Measurements from ENCODE around the gene MLLT3.

The MLLT3 gene

DNA sequence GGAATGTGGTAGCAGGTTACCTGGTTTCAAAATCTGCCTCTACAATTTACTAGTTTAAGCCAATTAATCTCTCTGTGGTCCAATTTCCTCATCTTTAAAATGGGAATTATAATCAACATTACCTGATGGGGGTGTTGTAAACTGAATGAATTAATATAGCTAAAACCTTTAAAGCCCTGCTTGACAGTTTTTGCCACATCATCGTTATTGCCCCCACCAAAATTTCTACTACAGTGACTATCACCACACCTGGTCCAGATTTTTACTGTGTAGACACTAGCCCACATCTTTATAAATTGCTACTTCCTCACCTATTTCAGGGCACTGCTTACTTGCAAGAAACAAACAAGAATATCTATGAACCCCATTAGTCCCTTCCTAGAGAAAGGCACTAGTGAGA lies 65.0 kb downstream of the MLLT3 start:
- DNase-seq (ENCODE audit: low read depth) = no peak

DNA sequence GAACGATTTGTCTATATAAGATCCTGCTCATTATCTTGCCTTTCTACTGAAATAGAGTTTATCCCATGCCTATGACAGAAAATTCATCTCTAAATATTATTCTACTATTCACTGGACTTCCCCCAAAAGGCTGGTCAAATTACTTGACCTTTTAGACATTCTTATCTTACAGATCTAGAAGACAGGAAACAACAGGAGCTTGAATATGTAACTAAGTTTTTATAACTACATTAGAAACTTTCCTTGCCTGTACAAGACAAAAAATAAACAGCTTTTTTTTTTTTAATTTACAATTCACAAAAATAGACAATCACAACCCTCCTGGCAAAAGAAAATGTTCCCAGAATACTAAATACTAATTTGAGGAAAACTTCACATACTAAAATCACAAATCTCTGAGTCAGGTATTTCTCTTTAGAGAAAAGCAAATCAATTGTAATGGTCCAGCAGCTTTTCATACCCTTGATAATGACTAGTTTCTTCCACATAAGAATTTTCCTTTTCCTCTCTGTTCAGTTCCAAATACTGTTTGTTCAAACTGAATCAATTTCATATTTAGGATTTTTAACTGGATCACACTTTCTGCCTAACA lies 68.6 kb downstream of the MLLT3 start:
- no peak for DNase-seq (ENCODE audit: low read depth)

DNA sequence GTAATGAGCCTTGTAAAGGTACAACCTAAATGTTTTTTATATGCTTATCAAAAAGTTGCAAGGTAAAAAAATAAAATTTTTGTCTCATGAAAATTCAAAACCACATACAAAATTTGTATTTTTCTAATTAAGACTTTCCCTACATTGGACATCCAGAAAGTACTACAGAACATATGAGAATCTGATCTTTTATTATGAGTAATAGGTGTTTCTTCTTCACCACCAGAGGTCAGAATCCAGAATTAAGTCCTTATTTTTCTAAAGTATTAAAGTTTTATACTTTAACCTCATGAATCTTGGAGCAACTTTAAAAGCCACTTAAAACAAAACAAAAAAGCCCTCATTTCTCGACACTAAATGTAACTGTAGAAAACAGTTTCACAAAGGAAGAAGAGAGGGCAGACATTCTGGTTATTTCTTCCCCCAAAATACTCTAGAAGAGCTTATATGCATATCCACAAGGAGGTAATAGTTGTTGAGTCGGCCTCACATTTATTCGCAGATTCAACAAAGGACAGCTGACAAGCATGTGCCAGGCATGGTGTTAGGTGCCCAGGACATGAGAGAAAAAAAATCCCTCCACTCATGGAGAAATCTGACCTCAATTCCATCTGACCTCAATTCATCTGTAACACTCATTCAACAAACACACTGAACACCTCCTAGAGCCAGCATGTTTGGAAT lies 69.3 kb downstream of the MLLT3 start:
- DNase-seq (ENCODE audit: low read depth) = no peak

DNA sequence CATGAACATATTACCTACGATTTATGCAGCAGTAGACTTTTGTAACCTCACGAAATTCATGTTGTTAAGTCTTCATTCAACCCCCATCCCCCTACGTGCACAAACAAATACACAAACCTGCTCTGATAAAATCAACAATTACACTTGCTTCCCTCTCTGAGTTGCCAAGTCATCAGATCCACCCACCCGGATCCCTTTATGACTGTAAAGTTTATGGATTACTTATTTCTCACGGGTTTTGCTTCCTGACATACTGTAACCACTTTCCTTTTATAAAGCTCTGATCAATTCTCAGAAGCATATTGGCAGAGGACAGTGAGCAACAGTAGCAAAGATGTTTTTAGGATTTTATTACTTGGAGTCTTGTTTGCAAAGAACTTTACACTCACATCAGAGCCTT lies 70.5 kb downstream of the MLLT3 start:
- DNase-seq (ENCODE audit: low read depth) = no peak

DNA sequence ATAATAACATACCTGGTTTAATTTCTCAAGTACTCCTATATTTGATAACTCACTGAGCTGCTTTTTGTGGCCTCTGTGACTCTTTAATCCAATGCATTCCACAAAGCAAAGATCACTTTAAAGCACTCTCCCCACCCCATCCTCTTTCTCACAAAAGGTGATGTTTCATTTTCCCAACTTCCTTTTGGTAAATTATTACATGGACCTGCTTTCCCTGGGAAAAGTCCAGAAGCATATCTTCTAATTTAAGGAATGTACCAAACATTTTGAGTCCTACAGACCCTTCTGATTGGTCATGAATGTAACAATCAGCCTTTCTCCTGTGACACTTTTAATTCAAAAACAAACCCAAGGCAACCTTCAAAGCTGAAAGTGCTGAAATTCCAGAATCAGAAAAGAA lies 71.1 kb downstream of the MLLT3 start:
- DNase-seq (ENCODE audit: low read depth) = no peak

DNA sequence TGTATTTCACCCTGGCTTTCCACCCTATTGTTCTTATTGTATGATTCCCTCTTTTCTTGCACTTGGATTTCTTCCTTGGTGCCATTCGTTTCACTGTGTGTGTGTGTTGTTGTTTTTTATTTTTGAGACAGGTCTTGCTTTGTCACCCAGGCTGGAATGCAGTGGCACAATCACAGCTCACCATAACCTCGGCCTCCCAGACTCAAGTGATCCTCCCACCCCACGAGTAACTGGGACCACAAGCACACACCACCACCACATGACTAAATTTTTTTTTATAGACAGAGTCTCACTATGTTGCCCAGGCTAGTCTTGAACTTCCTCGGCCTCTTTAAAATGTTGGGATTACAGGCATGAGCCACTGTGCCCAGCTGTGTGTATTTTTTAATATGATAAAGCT lies 72.0 kb downstream of the MLLT3 start:
- DNase-seq (ENCODE audit: low read depth) = no peak

DNA sequence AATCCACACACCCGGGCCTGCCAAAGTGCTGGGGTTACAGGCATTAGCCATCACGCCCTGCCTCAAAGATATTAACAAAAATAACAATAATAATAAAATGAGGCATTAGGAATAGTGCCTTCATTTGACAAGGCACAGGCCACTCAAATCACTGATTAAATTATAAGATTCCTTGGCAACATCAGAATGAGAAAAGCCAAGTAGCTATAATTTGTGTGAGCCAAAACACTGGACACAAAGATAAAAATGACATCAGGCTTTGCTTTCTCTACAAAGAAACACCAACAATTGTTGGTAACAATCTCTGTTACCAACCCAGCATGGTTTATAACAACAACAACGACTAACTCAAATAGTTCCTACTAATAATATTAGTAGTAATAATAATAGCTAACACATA lies 73.2 kb downstream of the MLLT3 start:
- DNase-seq (ENCODE audit: low read depth) = no peak

DNA sequence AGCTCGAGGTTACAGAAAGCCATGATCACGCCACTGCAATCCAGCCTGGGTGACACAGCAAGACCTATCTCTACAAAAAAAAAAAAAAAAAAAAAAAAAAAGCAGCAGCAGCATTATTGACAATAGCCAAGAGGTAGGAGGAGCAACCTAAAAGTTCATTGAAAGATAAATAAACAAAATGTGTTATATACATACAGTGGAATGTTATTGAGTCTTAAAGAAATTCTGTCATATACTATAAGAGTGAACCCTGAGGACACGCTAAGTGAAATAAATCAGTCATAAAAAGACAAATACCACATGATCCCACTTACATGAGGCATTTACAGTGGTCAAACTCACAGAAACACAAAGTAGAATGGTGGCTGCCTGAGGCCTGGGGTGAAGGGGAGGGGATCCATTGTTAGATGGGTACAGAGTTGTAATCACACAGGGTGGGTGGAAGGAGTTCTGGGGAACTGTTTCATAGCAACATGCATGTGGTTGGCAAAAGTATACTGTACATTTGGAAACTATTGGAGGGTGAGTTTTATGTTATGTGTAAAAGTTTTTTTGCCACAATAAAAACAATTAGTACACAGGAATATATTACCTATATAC lies 77.2 kb downstream of the MLLT3 start:
- DNase-seq (ENCODE audit: low read depth) = no peak

DNA sequence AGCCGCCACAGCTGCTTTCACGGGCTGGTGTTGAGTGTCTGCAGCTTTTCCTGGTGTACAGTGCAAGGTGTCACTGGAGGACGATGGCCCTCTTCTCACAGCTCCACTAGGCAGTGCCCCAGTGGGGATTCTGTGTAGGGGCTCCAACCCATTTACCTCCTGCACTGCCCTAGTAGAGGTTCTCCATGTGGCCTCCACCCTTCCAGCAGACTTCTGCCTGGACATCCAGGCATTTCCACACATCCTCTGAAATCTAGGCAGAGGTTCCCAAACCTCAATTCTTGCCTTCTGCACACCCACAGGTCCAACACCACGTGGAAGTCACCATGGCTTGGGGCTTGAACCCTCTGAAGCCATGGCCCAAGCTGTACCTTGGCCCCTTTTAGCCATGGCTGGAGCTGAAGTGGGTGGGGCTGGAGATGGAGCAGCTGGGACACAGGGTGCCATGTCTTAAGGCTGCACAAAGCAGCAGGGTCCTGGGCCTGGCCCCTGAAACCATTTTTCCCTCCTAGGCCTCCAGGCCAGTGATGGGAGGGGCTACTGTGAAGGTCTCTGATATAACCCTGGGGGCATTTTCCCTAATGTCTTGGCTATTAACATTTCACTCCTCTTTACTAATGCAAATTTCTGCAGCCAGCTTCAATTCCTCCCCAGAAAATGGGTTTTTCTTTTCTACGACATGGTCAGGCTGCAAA lies 82.0 kb downstream of the MLLT3 start:
- DNase-seq (ENCODE audit: low read depth) = no peak

DNA sequence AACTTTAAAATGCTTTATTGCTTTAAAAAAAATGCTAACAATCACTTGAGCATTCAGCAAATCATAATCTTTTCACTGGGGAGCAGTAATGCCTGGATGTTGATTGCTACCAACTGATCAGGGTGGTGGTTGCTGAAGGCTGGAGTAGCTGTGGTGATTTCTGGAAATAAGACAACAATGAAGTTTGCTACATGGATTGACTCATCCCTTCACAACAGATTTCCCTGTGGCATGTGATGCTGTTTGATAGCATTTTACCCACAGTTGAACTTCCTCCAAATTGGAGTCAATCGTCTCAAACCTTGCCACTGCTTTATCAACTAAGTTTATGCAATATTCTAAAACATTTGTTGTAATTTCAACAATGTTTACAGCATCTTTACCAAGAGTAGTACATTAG lies 83.3 kb downstream of the MLLT3 start:
- DNase-seq (ENCODE audit: low read depth) = no peak

DNA sequence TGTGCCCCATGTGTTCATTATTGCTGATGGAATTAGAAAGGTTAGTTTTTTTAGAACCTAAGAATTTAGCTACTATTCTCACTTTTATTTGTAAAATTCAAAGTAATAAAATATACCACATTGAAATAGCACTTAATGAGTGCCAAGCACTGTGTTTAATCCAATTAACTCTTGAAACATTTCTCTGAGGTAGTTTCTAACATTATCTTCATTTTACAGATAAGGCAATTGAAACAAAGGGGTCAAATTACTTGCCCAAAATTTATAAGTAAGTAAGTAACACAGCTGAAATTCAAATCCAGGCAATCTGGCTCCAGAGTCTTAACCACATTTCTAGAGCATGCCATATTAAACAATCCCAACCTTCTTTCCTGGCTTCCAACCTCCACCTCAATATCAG lies 84.2 kb downstream of the MLLT3 start:
- DNase-seq (ENCODE audit: low read depth) = no peak

DNA sequence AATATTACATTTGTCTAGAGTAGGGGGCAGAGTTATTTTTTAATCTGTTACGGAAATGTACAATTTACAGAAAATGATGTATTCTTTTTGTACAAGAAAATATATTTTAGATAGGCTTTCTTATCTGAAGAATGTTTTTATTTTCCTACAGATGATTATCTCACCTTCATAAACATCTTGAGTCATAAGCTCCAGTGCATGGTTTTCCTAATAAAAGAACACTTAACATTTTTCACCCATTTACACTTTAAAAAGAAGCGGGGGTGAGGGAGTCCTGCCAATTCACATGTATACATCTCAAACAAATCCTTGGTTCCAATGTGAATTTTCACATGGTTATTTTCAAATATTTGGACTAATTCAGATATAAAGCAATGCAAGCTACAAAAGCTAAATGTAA lies 85.0 kb downstream of the MLLT3 start:
- DNase-seq (ENCODE audit: low read depth) = no peak

DNA sequence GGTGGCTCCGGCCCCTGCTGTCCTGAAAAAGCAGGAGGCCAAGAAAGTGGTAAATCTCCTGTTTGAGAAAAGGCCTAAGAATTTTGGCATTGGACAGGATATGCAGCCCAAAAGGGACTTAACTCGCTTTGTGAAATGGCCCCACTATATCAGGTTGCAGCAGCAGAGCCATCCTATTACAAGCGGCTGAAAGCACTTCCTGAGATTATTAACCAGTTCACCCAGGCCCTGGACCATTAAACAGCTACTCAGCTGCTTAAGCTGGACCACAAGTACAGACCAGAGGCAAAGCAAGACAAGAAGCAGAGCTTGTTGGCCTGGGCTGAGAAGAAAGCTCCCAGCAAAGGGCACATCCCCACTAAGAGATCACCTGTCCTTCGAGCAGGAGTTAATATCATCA lies 89.7 kb downstream of the MLLT3 start:
- no peak for DNase-seq (ENCODE audit: low read depth)

DNA sequence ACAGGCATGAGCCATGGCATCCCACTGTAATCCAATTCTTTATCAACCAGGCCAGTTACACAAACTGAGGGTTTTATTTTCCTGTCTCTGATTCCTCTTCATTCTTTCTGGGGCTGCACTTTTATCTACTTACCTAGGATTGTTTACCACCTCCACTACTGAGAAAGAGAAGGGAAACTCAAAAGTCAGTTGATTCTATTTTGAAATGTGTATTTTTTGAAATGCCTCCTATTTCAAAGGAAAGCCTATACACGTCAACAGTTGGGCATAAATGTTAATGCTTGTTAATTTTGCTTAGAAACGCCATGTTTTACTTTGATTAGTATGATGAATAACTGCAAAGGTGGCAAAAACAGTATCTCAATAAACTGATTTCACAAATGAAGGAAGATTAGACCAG lies 92.5 kb downstream of the MLLT3 start:
- no peak for DNase-seq (ENCODE audit: low read depth)

DNA sequence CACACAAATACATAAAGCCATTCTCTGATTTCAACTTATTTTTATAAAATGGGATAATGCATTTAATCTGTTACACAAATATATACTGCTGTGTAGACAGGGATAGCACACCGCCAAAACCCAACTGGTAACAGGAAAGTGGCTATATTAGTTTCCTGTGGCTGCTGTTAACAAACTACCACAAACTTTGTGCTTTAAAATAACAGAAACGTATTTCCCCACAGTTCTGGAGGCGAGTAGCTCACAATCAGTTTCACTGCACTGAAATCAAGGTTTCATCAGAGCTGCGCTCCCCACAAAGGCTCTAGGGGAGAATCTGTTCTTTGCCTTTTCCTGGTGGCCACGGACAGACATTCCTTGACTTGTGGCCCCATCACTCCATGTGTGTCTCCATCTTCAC lies 94.0 kb downstream of the MLLT3 start:
- no peak for DNase-seq (ENCODE audit: low read depth)

DNA sequence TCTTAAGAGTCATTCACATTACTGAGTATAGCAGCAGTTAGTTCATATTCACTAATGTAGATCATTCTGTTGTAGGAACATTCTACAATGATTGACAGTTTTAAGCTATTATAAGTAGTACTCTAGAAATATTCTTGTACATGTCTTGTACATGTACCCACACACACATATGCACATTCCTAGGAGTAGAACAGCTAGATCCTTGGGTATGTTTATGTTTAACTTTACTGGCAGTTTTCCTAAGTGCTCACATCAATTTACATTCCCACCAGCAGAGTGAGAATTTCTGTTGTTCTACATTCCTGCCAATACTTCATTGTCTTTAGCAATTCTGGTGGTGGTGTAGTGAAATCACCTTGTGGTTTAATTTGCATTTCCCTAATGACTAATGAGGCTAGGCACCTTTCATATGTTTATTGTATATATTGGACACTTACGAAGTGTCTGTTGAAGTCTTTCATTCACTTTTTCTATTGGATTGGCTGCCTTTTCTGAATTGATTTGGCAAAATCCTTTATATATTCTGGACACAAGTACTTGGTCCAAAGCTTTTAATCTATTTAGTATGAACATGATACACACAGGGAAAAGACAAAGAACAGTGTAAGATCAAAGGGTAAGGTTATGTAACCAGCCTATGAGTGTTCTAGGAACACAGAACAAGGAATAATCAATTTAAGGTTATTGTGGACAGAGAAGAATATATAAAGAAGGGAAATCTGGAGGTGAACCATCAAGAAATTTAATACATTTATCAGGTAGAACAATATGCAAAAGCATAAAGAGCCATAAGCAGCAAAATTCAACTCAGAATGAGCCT lies 95.6 kb downstream of the MLLT3 start:
- no peak for DNase-seq (ENCODE audit: low read depth)

DNA sequence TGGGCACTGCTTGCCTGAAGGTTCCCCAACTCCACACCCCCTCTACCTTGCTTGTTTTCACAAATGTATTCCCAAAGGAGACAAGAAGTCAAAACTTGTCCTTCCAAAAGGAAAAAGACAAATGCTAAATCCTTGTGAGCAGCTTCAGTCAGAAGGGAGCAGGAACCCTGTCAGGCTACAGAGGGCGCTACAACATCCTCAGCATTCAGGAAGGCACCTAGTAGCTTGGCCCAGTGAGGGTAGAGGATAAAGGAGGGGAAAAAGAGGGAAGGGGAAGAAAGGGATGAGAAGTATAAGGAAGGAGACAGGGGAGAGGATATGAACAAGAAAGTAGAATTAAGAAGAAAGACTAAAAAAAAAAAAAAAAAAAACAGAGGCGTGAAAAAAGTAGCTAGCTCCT lies 97.5 kb downstream of the MLLT3 start:
- no peak for DNase-seq (ENCODE audit: low read depth)

DNA sequence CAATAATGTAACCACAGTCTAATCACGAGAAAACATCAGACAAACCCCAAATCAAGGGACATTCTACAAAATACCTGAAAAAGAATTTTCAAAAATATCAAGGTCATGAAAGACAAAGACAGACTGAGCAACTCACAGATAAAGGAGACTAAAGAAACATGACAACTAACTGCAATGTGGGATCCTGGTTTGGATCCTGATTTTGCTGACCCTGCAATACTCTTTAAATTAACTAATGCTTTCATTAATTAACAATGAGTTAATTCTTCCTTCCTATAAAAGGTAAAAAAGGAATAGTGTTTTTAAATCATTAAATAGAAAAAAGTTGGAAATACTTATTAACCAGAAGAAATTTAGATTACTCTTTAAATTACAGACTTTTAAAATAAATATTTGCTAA lies 103.6 kb downstream of the MLLT3 start:
- DNase-seq (ENCODE audit: low read depth) = no peak

DNA sequence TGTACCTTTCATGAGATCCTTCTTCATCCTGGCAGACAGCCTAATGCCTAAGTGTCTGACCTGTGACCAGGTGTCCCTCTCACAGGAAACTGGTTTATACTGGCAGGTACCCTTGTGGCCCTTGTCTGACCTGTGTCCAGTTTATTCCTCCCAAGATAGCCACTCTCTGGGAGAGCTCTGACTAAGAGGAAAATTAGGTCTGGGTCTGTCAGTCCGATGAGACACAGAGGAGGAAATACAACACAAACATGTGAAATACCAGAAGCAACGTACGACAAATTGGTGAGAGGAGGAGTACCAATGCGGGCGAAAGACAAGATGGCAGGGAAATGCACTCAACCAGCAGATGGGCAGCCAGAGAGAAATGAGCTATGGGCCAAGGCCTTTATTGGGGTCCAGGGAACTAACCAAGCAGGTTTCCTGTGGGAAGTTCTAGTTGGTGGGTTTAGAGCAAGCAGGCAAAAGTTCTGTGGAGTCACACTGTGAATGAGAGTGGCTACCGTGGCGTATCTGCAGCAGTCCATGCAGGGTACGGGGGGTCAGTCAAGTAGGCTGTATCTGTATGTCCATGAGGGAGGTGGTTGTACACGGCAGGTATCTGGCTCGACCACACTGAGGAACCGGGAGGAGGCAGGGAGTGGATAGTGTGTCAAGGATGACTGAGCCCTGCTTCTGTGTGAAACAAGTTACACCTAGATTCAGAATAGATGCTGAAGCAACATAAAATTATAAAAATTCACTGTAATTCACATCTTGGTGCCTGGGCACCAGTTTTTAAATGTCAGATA lies 109.0 kb downstream of the MLLT3 start:
- no peak for DNase-seq (ENCODE audit: low read depth)

DNA sequence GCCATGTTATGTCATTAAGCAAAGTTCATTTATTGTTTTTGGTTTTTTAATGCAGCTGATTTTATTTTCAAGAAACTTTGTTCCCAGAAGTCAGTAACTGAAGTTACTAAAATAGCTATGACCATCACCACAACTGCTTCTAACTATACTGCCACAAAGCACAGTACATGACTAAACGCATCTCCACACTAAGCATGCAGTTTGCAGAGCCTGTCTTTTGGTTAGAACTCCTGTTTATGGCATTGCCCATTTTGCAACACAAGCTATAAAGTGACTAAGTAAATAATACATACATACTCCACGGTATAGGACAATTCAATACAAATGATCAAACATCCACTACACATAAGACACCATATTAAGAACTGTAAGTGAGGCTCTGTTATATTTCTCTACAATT lies 109.7 kb downstream of the MLLT3 start:
- no peak for DNase-seq (ENCODE audit: low read depth)

DNA sequence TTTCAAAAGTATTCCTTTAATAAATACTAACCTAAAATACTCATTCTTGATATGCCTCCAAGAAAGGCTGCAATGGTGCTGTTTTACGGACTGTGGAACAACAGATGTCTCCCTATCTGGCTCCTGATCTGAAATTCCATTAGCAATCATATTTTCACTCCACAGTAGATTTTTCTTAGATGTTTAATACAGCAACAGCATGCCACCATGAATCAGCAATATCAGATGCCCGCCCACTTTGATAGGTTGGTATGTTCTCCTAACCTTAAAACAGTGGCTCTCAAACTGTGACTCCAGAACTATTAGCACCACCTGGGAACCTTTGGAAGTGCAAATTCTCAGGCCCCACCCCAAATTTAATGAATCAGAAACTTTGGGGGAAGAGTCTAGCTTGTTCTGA lies 110.2 kb downstream of the MLLT3 start:
- DNase-seq (ENCODE audit: low read depth) = peak; percentile 15

DNA sequence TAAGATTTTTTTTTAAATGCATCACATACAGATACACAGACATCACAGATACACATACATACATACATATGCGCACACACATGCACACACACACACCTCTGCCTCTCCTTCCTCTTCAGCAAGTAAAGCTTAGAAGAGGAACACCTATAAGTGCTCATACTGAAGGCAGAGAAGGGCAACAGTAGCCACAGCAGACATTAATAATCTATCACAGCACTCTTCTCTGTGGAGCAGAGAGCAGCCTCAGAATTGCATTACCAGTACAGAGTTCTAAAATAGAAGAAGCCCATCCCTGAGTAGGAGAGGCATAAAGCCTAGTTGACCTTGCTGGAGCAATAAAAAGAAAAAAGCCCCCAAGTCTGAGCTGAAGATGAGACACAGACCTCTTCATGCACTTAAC lies 110.6 kb downstream of the MLLT3 start:
- DNase-seq (ENCODE audit: low read depth) = no peak
